Stimulated activated CD4-positive, alpha-beta T cell treated with anti-CD3 and anti-CD28 coated beads, TNF-alpha, amount 100 ng/mL, for 24 hours (primary cell): ENCODE results near the gene OR52H1.
"Not testable (repeated sequence)": the region's sequence is repeated elsewhere in the genome, so short reads cannot be mapped to it uniquely, and the experiment has no call there.

Experiments used
- DNase-seq, 3 experiments: peaks; one replicate each; pipeline ENCODE4 v3.0.0-alpha.2; 2020; ENCODE audit warnings: low read depth in 3 of 3

OR52H1 gene

GRCh38 chr11:5548440-5548839 is at the start of gene OR52H1:
OR52H1 (minus strand) TSS chr11:5548540; CDS start chr11:5545505, 3,035 bp downstream.
- no peak for DNase-seq

DNA sequence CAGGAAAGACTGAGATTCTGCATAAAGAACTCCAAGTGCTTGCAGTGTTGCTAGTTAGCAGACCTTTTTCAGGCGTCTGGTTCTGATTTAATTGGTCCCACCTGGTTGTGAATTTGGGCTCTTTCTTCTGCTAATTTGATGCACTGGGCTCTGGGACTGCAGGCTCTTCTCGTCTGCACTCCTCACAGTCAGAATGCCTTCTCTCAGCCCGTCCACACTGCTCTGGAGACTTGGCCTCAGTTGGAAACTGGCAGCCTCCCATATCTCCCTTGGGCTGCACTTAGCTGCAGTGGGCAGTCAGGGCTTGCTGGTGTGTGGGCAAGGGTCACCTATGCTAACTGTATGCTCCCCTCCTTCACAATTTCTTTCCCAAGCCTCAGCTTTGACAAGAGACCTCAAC is 49.6 kb upstream of the OR52H1 start:
- no peak for DNase-seq

DNA sequence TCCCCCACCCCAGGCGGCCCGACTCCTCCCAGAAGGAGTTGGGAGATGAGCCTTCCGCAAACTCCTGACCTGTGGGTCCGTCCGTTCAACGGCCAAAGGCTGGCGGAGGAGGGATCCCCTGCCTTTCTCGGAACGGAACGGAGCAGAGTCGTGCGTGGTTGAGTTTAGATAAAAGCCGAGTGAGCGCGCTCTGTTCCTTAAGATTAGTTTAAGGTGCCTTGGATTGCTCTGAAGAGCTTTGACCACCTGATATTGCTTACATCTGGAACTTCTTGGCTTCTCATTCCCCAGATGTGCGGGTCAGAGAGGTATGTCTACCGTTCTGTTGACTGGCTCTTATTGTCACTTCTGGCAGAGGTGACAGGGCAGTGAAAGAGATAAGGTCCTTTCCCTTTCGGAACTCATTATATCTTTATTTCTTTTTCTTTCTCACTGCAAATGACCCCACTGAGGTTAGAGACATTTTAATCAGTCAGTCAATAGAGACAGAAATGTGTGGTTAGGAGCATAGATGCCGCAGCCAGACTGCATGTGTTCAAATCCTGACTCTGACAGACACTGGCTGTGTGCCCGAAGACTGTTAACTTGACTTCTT is 48.4 kb upstream of the OR52H1 start, which contains the start of gene TRIM6:
TSS of gene TRIM6 (plus strand) at position 31 of the 595 bp plus-strand sequence. CDS start at position 292, 261 bp downstream.
- no peak for DNase-seq

DNA sequence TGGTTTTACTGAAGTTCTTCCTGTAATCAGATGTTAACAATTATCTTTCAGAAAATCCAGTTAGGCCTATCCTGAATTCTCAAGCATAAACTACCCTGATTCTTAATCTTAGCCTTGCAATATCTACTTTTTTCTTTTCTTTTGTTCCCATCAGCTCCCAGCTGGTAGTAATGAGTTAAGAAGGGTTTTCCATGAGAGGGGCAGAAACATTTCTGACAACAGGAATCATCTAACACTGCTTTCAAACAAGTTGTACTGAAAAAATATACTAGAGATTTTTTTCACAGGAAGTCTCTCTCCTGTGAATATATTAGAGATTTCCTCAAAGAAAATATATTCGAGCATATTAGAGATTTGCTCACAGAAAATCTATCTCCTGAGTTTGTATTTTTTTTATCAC is 44.8 kb upstream of the OR52H1 start:
- DNase-seq: no peak

DNA sequence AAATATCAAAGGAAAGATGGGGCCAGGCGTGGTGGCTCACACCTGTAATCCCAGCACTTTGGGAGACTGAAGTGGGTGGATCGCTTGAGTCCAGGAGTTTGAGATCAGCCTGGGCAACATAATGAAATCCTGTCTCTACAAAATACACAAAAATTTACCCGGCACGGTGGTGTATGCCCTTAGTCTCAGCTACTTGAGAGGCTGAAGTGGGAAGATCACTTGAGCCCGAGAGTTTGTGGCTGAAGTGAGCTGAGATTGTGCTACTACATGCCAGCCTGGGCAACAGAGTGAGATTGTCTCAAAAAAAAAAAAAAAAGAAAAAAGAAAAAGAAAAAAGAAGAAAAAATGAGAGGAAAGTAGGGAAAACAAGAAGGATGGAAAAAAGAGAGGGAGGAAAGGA is 44.3 kb upstream of the OR52H1 start:
- no peak for DNase-seq

- DNase-seq: no peak
These were observed 43.3 kb upstream of the OR52H1 start for GRCh38 chr11:5591613-5592012.

DNA sequence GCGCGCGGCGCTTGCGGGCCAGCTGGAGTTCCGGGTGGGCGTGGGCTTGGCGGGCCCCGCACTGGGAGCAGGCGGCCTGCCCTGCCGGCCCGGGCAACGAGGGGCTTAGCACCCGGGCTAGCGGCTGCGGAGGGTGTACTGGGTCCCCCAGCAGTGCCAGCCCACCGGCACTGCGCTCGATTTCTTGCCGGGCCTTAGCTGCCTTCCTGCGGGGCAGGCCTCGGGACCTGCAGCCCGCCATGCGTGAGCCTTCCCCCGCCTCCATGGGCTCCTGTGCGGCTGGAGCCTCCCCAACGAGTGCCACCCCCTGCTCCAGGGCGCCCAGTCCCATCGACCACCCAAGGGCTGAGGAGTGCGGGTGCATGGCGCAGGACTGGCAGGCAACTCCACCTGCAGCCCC is 41.6 kb upstream of the OR52H1 start:
- not testable (repeated sequence) for DNase-seq

GRCh38 chr11:5584458-5584857 is 36.1 kb upstream of the OR52H1 start:
- not testable (repeated sequence) for DNase-seq

- no peak for DNase-seq
These were observed 32.7 kb upstream of the OR52H1 start for GRCh38 chr11:5581014-5581413.

GRCh38 chr11:5580577-5580976 is 32.2 kb upstream of the OR52H1 start, which contains the start of gene OR52B6:
OR52B6 (plus strand) TSS chr11:5580877; CDS start chr11:5580877, 0 bp downstream.
- no peak for DNase-seq

- DNase-seq: no peak
These were observed 28.8 kb upstream of the OR52H1 start for GRCh38 chr11:5577101-5577500.

GRCh38 chr11:5575152-5575551 is 26.8 kb upstream of the OR52H1 start:
- DNase-seq: no peak

GRCh38 chr11:5574654-5575053 is 26.3 kb upstream of the OR52H1 start:
- DNase-seq: no peak

- no peak for DNase-seq
These were observed 16.1 kb upstream of the OR52H1 start for GRCh38 chr11:5564259-5565019.

GRCh38 chr11:5557751-5558150 is 9.4 kb upstream of the OR52H1 start:
- no peak for DNase-seq

- no peak for DNase-seq
These were observed 8.4 kb upstream of the OR52H1 start for GRCh38 chr11:5556596-5557188.

GRCh38 chr11:5553343-5553742 is 5.0 kb upstream of the OR52H1 start:
- DNase-seq: no peak

DNA sequence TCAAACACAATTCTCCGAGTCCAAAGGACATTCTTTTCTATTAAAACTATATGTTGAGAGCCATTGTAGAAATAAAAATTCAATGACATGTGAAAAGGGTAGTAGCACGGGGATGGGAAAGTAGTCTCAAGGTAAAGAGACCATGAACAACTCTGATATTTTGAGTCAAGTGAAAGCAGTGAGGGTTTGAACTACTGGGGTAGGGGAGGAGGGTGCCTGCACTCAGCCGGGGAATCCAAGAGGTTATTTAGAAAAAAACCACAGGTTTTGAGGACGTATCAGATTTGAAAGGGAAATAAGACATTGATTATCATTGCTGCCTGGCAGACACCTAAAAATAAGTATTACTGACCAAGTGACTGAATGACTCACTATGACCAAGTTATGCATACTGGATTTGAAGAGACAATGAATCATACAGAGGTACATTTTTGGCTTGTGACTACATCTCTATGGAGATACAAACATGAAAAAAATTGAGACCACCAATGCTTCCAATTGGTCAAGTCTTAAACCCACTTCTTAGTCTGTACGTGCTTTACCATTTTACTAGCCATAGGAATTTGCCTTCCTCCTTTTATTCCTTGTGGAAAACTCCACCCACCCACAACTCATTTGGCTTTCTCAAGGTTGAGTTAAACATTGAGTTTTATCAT is 2.2 kb upstream of the OR52H1 start:
- no peak for DNase-seq

DNA sequence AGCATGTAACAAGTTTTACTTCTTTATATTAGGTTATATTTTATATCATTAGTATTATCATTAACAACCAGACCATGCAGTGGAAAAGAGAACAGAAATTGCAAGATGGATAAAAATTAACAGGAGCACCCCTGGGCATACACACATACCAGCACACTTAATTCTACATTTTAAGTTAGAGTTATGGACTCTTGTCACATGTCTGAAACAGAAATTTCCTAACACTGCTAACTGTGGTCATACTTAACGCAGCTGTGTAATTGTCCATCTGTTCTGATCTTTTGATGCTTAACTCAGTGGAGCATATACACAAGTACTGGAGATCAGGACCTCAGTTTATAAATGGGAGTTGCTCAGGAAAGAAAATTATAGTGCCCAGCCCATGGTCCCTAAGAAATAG is 358 bp downstream of the OR52H1 start:
- no peak for DNase-seq

DNA sequence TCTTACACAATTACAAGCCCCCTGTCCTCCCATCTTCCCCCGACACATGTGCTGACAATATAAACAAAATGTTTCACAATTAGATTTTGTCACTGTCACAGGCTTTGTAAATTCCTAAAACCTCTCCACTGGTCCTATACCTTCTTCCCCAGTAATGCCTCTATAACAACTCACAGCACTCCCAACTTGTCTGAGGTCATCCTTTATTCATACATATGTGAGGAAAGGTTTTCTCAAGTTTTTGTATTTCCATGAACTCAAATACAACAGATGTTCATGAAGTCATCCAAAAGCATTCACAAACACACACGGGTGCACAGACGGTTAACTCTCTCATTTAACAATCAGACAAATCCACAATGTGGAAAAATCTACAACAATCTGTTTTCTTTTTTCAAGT is 1.9 kb downstream of the OR52H1 start:
- DNase-seq: no peak

DNA sequence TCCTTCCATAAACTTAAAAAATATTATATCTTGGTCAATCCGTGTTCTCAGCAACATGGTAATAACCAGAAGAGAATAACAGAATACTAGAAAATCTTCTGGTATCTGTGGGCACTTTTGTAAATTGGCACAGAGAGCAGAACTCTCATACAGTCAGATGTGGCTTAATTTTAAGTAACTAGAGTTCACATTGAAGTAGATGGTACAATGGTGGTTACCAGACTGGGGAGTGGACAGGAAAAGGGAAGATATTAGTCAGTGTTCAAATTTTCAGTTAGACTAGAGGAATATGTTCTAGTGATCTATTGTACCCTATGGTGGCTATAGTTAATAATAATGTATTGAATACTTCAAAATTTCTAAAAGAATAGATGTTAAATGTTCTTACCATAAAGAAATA is 6.9 kb downstream of the OR52H1 start:
- DNase-seq: no peak

DNA sequence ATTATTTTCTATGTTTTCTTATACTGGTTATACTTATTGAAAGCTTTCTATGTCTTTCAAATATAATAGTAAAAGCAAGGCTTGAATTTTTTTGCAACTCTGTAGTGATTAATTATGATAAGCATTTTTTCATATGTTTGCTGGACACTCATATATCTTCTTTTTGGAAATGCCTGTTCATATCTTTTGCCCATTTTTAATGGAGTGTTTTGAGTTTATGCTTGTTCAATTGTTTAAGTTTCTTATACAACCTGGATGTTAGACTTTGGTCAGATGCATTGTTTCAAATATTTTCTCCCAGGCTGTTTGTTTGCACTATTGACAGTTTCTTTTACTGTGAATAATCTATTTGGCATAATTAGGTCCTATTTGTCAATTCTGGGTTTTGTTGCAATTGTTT is 11.9 kb downstream of the OR52H1 start:
- no peak for DNase-seq
